SK-N-SH (cell line): ENCODE measurements around the gene MST1R.

Source experiments
- FOXM1 ChIP-seq: IDR thresholded peaks from 2 replicates; pipeline ENCODE4 v1.4.0; 2012; ENCODE audit warnings: low read depth, mild to moderate bottlenecking
- MXI1 ChIP-seq: IDR thresholded peaks from 2 replicates; pipeline ENCODE4 v1.6.1; 2012; ENCODE audit warnings: mild to moderate bottlenecking, low read depth, low read length, improper control_type of control experiment
- RAD21 ChIP-seq: IDR thresholded peaks from 2 replicates; pipeline ENCODE4 v1.6.1; 2012; ENCODE audit warnings: mild to moderate bottlenecking, low read length
- TF ChIP-seq, protein P1 (sequence below): IDR thresholded peaks from 2 replicates; pipeline ENCODE4 v1.4.0; 2012; ENCODE audit warnings: low read depth
- TF ChIP-seq, protein P2 (sequence below): fragments of 200-600 bp; sonication (generic); IDR thresholded peaks from 2 replicates; pipeline ENCODE4 v1.6.1; 2017; ENCODE audit warnings: antibody characterized with exemption, mild to moderate bottlenecking, moderate library complexity
- TF ChIP-seq, protein P3 (sequence below): IDR thresholded peaks from 2 replicates; pipeline ENCODE4 v1.4.0; 2012; ENCODE audit warnings: low read depth, borderline replicate concordance

DNA sequence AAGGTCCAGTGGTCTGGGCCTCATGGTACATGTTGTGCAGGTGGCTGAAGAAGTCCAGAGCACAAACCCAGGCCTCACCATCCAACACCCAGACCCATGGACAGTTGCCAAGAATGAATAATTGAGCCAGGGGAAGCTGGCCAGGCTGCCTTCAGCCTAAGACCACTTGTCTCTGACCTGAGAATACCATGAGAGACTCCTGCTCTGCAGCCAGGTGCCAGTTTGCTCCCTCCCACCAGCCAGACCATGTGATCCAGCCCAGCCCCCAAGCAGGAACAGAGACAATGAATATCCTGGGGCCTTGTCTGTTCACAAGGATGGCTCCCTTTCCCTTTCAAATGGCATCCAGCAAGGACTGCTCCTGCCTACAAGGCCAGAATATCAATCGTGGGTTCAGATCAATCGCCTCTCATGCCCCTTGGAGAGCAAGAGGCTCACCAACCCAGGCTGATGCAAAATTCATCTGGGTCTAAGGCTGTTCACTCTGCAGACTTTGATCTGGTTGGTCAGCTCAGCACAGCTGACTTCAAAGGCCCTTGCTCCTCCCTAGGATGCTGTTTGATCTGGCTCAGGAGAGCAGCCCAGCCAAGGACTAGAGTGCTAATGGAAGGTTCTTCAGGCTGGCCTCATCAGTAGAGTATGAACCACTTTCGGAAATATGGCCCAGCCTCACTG lies 60.7 kb downstream of the MST1R start:
- TF ChIP-seq, protein P1, sequence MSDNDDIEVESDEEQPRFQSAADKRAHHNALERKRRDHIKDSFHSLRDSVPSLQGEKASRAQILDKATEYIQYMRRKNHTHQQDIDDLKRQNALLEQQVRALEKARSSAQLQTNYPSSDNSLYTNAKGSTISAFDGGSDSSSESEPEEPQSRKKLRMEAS, result no peak
- TF ChIP-seq MXI1, result no peak
- TF ChIP-seq FOXM1, result no peak
- TF ChIP-seq, protein P2, sequence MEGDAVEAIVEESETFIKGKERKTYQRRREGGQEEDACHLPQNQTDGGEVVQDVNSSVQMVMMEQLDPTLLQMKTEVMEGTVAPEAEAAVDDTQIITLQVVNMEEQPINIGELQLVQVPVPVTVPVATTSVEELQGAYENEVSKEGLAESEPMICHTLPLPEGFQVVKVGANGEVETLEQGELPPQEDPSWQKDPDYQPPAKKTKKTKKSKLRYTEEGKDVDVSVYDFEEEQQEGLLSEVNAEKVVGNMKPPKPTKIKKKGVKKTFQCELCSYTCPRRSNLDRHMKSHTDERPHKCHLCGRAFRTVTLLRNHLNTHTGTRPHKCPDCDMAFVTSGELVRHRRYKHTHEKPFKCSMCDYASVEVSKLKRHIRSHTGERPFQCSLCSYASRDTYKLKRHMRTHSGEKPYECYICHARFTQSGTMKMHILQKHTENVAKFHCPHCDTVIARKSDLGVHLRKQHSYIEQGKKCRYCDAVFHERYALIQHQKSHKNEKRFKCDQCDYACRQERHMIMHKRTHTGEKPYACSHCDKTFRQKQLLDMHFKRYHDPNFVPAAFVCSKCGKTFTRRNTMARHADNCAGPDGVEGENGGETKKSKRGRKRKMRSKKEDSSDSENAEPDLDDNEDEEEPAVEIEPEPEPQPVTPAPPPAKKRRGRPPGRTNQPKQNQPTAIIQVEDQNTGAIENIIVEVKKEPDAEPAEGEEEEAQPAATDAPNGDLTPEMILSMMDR, result no peak
- TF ChIP-seq, protein P3, sequence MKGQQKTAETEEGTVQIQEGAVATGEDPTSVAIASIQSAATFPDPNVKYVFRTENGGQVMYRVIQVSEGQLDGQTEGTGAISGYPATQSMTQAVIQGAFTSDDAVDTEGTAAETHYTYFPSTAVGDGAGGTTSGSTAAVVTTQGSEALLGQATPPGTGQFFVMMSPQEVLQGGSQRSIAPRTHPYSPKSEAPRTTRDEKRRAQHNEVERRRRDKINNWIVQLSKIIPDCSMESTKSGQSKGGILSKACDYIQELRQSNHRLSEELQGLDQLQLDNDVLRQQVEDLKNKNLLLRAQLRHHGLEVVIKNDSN, result no peak
- TF ChIP-seq RAD21, result no peak
